ENCODE results near the gene CTIF. TPM values are rescaled to one million over a fixed set of nuclear protein-coding genes. Genes with fewer than 3 reads are reported as not detected.
A peak's percentile ranks its signal among the peaks of the same experiment; 100 is the strongest.

The CTIF gene
- total RNA-seq, 1 donor from 2014 or later = 54.8 TPM

DNA sequence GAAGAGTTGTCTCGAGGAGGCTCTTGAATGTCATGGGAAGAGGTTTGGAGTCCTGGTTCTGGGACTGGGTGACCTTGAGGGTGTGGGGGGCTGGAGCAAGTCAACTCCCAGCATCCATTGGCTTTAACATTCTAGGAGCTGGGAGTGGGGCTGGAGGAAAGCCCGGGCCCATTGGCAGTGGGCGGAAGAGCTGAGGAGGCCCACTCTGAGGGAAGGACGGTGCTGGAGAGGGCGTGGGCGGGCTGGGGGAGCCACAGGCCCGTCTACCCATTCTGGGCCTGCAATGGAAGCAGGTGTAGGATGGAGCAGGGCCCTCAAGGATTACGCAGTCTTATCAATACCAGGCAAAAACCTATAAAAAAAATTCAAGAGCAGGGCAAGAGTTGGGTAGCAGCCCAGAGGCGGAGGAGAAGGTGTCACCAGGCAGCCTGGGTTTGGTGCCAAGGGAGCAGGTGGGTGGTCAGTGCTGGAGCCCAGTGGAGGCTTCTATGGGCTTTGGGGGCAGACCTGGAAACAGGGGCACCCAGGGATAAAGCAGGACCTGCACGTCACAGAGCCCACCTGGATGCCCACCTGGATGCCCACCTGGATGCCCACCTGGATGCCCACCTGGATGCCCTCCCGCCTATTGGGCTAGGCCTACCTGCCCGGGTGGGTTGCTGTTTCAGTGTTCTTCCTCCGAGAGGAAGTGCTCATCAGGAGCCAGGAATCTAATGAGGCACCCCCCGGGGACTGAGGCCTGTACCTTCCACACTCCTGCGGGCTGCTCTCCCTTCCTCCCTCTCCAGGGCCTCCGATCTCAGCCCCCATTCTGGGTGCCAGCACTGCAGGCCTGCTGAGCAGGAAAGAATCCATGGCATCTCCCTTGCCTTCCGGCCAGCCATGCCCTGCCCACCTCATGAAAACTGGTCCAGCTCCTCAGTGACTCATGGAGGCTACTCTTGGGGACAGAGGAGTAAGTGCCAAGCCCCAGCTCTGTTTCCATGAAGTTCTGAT lies 71.3 kb downstream of the CTIF start:
- intact Hi-C loops (cut with DNase I) = no loop called here
- Histone ChIP-seq H3K9me3 (no peaks in the 10 kb centered on the region), H3K36me3 (no peaks in the 10 kb centered on the region), H3K27ac (no peak overlapping the region), H3K4me3 (no peak overlapping the region), H3K4me1 (peaks cover 7% of the 10 kb centered on the region), H3K27me3 (ENCODE audit: low read depth) (no peaks in the 10 kb centered on the region)
- TF ChIP-seq, protein P1, sequence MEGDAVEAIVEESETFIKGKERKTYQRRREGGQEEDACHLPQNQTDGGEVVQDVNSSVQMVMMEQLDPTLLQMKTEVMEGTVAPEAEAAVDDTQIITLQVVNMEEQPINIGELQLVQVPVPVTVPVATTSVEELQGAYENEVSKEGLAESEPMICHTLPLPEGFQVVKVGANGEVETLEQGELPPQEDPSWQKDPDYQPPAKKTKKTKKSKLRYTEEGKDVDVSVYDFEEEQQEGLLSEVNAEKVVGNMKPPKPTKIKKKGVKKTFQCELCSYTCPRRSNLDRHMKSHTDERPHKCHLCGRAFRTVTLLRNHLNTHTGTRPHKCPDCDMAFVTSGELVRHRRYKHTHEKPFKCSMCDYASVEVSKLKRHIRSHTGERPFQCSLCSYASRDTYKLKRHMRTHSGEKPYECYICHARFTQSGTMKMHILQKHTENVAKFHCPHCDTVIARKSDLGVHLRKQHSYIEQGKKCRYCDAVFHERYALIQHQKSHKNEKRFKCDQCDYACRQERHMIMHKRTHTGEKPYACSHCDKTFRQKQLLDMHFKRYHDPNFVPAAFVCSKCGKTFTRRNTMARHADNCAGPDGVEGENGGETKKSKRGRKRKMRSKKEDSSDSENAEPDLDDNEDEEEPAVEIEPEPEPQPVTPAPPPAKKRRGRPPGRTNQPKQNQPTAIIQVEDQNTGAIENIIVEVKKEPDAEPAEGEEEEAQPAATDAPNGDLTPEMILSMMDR (IDR thresholded peaks at IDR 0.05) = no peak
- no peak for ATAC-seq
- no peak for DNase-seq

DNA sequence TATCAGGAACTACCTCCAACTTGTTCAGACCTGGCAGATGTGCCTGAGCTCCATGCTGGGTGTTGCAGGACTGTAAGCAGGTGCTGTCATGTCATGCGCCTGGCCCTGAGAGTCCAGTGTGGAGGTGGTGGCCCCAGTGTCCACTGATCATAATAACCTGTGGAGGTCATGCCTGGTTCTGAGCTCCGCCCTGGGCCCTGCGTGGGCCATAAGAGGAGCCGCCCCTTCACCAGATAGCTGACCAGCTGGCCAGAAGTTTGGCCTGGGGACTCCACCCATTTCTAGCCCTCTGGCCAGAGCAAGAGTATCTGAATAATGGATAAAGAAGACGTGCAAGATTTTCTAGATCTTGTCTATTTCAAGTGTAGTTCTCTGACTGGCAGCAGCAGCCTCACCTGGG lies 72.4 kb downstream of the CTIF start:
- Histone ChIP-seq H3K27ac (no peak overlapping the region), H3K36me3 (no peaks in the 10 kb centered on the region), H3K27me3 (ENCODE audit: low read depth) (no peaks in the 10 kb centered on the region), H3K4me3 (no peak overlapping the region), H3K4me1 (peaks cover 9% of the 10 kb centered on the region), H3K9me3 (no peaks in the 10 kb centered on the region)
- TF ChIP-seq, protein P1 (IDR thresholded peaks at IDR 0.05) = no peak
- intact Hi-C loops (cut with DNase I) = no loop called here
- ATAC-seq = no peak
- no peak for DNase-seq

DNA sequence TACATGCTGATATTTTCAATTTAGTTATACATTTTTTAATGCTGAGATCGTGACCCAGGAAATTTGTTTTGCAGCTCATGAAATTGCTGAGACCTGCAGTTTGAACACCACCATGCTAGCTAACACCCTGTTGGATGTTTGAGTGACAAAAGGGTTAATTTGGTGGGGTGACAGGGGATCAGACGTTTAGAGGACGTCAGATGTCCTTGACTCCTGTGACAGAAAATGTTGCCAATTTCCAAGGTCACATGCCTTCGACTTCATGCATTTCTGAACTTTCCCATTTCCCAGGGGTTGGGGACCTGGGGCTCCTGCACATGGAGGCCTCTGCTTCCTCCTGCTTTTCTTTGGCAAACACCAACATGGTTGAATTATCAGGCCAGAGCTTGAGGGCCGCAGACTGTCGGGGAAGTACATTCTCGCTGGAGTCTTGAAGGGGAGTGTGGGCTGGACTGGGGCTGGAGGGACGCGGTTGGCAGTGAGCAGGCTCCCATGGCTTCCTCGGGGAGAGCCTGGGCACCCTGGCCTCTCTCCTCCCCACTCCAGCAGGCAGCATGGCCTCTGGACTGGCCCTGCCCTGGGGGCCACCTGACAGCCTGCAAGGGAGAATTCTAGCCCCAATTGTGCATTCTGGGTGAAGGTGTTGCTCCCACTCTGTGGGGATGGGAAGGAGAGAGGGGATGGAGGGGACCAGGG lies 73.1 kb downstream of the CTIF start:
- ATAC-seq (no peak), DNase-seq (no peak)
- Histone ChIP-seq H3K27ac (no peak overlapping the region), H3K36me3 (no peaks in the 10 kb centered on the region), H3K4me3 (no peak overlapping the region), H3K4me1 (peaks cover 12% of the 10 kb centered on the region), H3K9me3 (no peaks in the 10 kb centered on the region), H3K27me3 (ENCODE audit: low read depth) (no peaks in the 10 kb centered on the region)
- TF ChIP-seq, protein P1 (IDR thresholded peaks at IDR 0.05) = no peak
- intact Hi-C loops (cut with DNase I) = no loop called here

DNA sequence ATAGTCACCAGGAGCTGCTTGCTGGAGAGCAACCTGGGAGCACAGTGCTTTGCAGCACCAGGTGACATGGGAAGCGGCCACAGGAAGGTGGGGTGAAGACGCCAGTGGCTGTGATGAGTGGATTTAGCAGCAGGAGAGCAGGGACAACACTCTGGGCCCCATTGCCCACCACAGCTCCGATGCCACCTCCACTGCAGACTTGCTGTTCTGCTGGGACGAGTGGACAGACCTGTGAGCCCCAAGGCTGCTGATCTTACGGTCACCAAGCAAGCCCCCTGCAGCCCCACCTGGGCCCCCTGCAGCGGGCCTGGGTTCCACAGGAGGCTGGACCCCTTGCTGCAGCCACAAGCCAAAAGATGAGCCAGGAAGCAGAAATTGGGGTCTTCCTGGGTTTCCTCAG lies 73.7 kb downstream of the CTIF start:
- Histone ChIP-seq H3K36me3 (no peaks in the 10 kb centered on the region), H3K4me1 (peaks cover 16% of the 10 kb centered on the region), H3K4me3 (no peak overlapping the region), H3K27ac (no peak overlapping the region), H3K9me3 (no peaks in the 10 kb centered on the region), H3K27me3 (ENCODE audit: low read depth) (no peaks in the 10 kb centered on the region)
- DNase-seq (no peak), ATAC-seq (no peak)
- intact Hi-C loops (cut with DNase I) = no loop called here
- TF ChIP-seq, protein P1 (IDR thresholded peaks at IDR 0.05) = no peak

DNA sequence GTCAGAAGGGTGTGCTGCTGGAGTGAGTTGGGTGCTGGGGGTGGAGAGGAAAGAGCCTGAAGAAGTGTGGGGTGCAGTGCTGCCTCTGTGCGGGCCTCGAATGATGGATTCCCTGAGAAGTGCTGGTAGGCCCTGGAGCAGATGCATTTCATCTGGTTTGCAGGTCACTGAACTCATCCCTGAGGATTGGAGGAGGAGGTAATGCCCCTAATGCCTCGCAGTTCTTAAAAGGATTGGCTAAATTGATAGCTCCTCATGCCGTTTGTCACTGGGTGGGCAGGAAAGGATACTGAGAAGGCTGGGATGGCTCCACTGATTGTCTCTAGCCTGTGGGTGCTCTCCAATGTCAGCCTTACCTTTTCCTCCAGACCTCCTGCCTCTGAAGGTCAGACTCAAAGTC lies 74.1 kb downstream of the CTIF start:
- TF ChIP-seq, protein P1 (IDR thresholded peaks at IDR 0.05) = no peak
- H3K27ac ChIP-seq = peak overlapping the region; percentile 1
- H3K36me3 ChIP-seq = no peaks in the 10 kb centered on the region
- H3K4me1 ChIP-seq = peaks cover 20% of the 10 kb centered on the region
- H3K4me3 ChIP-seq = no peak overlapping the region
- no peak for ATAC-seq
- no peak for DNase-seq
- H3K27me3 ChIP-seq (ENCODE audit: low read depth) = no peaks in the 10 kb centered on the region
- intact Hi-C loops (cut with DNase I) = no loop called here
- no peaks in the 10 kb centered on the region for H3K9me3 ChIP-seq
